HG03442 (cell line): Measurements from ENCODE around the gene TBCD.

Source experiments
- ATAC-seq: cut with Tn5 transposase; IDR thresholded peaks from one replicate; pipeline ENCODE4 v1.9.1; 2021; ENCODE audit warnings: mild to moderate bottlenecking, moderate library complexity; ENCODE audit not compliant: unreplicated experiment

Gene TBCD

GRCh38 chr17:82751571-82752370 is at the start of gene TBCD:
Gene TBCD (plus strand): TSS chr17:82752065. CDS start chr17:82752194, 129 bp downstream.
- peak; percentile 79 for ATAC-seq

DNA sequence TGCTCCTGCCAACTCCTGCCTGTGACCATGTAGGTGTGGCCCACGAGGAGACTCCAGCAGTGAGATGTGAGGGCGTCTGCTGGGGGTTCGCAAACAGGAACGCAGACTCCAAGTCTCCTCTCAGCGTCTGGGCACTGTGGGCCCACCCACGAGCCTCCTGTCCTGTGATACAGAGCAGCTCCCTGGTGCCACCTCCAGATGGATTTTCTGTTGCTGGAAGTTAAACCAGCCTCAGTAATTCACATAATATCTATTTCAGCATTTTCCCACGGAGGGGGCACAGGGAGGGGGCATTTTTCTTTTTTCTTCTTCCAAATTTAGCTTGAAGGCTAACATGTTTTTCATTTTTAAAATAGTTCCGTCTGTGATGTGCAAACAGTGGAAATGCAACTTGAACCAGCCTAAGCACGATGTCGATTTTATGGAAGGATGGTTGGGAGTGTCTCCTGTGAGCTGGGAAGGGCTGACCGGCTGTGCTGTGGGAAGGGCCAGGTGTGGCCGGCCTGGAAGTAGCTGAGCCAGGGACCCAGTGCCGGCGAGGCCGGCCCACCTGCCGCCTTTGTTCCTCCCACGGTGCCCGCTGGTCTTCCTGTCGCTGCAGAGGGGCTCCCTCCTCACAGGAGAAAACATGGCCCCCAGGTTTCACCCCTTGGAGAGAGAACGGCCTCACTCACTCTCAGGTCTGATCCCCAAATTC is 49.5 kb upstream of the TBCD start:
- no peak for ATAC-seq

DNA sequence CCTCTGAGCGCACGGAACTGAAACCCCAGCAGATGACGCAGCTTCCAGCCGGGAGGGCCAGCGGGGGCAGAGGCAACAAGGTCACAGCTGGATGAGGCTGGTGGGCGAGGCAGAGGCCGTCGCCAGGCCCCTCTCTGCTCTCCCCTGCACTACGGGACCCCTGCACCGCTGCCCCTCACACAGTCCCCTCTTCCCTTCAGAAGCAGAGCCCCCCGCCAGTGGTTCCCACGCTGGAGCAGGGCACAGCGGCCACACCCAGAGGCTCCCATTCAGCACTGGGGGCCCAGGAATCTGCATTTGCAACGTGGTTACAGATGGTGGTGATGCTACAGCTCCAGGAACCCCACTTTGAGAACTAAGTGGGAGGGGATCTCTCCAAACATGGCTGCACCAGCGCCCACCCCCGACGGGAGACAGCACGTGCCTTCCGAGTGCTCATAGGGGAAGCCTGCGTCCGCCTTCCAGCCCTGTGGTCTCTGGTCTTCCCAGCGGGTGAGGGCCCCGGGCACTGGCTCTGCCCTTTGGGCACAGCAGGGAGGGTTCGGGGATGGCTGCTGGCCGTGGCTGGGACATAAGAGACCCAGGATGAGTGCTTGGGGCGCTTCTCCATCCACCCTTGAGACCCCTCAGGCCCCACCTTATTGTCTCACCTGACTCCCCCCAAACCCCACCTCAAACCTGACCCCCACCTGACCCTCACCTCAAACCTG is 48.7 kb upstream of the TBCD start:
- no peak for ATAC-seq

DNA sequence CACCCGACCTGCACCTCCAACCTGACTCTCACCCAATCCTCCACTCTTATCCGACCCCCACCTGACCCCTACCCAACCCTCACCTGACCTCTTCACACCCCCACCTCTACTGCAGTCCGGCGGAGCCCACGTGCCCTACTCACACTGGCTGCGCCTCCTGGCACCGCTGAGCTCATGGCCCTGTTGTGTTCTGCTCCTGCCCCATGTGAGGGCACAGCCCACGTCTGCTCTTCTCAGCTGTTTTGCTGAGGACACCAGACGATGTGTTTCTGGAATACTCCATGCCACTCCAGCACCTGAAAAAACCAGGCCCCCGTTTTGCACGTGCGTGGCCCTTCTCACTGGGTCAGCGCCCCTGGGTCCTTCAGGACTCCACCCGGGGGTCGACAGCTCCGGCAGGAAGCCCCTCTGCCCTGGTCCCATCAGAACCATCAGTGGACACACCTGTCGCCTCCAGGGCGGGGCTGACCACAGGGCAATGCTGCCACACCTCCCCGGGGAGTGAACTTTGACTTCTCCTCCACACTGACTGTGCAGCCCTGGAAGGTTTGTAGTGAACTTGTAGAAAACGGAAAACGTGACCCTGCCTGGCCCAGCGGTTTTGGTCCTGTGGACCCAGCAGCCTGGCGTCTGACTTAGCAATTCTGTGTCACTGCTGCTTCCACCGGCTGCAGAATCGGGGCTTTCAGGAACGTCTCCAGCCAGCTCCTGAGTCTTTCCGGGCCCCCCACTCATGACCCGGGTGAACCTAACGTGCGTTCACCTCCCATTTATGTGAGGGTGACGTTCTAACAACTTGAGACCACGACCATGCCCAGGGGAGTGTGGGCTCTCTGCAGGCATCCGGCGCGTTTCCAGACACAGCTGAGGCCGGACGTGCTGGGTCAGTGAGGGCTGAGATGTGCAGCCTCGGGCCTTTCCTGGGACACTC is 47.7 kb upstream of the TBCD start:
- ATAC-seq = no peak

- ATAC-seq = no peak
These were observed 47.0 kb upstream of the TBCD start for GRCh38 chr17:82704886-82705285.

DNA sequence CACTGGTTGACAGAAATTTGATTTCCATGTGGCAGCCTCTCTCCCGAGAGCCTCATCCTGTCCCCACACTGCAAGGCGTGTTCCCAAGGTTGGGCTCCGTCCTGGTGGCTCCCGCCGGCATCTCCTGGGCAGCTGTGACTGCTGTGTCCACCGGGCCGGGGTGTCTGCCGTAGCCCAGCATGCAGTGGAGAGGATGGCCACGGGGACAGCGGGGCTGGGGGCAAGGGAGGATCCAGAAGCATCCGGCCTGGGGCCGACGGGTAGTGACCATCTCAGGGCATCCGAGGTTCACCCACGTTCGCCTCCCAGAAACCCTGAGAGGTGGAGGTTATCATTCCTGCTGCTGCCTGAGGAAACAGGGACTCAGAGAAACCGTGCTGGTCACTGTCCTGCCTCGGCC is 46.1 kb upstream of the TBCD start:
- ATAC-seq = no peak

- no peak for ATAC-seq
These were observed 42.7 kb upstream of the TBCD start for GRCh38 chr17:82709024-82709675.

GRCh38 chr17:82709676-82710498 is 42.0 kb upstream of the TBCD start:
- no peak for ATAC-seq

DNA sequence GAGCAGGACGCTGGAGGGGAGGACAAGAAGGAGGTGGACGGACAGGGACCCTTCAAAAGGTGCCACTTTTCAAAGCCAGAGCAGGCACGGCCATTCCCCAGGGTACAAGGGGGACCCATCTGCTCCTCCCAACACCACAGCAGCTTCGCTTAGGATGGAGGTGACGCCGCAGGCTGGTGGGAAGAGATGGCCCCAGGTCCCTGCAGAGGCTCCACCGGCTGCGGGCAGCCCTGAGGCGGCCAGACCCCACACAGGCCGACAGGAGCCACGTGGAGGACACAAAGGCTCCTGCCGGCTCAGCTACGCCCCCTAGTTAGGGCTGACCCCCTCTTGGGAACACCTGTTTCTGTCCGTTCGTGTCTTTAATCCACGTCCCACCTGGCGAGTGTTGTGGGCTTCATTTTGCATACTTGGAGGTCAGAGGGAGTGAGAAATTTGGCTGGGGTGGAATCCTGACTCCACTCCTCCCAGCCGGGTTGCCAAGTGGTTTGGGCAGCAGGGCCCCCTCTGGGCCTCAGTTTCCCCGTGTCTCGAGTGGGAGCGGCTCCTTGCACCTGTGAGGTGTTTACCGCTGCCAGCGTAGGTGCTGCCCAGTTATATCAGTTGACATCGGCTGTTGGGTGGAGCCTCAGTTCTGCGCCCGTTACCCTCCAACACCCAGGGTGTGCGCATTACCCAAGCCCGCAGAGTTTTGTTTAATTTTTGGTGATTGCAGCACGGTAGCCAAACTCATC is 41.2 kb upstream of the TBCD start:
- ATAC-seq = no peak

DNA sequence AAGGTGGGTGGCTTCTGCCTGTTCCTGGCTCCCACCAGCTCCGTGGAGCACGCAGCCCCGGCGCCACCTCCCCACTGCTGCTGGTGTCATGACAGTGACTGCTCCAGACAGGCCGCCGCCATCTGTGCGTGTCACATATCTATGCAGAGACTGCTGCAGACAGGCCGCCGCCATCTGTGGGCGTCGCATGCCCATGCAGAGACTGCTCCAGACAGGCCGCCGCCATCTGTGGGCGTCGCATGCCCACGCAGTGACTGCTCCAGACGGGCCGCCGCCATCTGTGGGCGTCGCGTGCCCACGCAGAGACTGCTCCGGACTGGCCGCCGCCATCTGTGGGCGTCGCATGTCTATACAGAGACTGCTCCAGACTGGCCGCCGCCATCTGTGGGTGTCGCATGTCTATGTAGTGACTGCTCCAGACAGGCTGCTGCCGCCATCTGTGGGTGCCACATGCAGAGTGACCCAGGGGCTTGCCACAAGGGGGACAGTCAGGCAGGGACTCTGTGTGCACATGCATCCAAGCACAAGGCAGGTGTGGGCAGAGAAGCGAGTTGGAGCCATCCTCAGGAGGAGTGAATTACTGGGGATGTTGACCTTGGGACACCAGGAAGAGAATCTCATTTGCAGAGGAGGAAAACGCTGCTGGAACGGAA is 38.7 kb upstream of the TBCD start:
- no peak for ATAC-seq

- ATAC-seq = peak; percentile 63
These were observed 35.5 kb upstream of the TBCD start, which contains the start of gene FN3KRP for GRCh38 chr17:82716203-82717010. Gene FN3KRP (plus strand): TSS chr17:82716706. CDS start chr17:82716756, 50 bp downstream.

DNA sequence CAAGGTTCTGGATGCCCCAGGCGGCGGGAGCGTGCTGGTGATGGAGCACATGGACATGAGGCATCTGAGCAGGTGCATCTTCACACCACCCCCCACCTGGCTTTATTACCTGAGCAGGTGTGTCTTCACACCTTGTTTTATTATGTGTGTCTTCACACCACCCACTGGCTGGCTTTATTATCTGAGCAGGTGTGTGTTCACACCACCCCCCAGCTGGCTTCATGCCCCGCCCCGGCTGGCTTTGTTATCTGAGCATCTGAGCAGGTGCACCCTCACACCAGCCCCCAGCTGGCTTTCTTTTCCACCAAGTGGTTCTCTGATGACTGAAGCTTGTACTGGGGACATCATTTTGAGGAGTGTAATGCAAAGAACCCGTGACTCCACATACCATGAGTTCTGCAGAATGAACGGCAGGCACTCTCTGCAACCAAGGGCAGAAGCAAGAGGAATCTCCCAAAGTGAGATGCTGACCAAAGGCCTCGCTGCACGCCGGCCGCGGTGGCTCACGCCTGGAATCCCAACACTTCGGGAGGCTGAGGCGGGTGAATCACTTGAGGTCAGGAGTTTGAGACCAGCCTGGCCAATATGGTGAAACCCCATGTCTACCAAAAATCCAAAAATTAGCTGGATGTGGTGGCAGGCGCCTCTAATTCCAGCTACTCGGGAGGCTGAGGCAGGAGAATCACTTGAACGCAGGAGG is 32.7 kb upstream of the TBCD start:
- ATAC-seq = no peak

DNA sequence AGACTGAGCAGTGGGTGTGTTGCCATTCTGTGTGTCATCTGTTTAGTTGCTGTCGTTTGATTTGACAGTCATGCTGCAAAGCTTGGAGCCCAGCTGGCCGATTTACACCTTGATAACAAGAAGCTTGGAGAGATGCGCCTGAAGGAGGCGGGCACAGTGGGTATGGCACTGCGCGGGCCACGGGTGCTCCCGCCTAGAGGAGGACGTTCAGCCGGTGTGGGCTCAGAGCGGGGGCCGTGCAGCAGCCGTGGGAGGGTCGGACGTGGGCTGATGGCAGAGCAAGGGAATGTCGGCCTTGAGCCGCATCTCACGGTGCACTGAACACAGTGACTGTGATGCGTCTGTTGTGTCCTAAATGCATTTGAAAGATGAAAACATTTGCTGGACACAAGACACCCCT is 31.7 kb upstream of the TBCD start:
- no peak for ATAC-seq

- no peak for ATAC-seq
These were observed 29.4 kb upstream of the TBCD start for GRCh38 chr17:82722341-82723013.

DNA sequence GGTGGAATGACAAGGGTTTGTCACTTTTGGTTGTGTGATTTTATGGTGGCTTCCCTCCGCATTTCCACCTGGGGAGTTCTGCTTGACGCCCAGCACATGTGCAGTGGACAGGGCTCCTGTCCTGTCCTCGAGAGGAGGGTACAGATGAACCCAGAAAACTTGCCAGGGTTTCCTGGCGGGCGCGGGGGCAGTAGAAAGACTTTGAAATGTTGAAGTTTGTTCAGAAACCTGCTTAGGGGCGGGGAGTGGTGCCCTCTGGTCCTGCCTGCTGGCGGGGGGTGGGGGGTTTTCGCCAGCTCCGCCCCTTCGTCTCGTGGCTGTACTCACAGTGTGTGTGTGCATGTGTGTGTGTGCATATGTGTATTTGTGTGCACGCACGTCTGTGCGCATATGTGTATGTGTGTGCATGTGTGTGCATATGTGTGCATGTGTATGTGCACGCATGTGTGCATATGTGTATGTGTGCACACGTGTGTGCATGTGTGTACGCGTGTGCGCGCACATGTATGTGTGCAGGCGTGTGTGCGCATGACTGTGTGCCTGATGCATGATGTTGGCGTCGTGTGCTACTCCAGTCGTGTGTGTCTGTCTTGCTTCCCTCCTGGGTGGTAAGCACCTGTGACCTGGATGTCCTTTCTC is 28.6 kb upstream of the TBCD start:
- no peak for ATAC-seq

- no peak for ATAC-seq
These were observed 25.4 kb upstream of the TBCD start for GRCh38 chr17:82726427-82726826.
